Activated CD8-positive, alpha-beta memory T cell treated with anti-CD3 and anti-CD28 coated beads for 4 hours (primary cell): Measurements from ENCODE around the gene C2orf80.
"Not testable (repeated sequence)": the region's sequence is repeated elsewhere in the genome, so short reads cannot be mapped to it uniquely, and the experiment has no call there.

ENCODE experiments used
- DNase-seq, 2 donors: peaks; one replicate each; pipeline ENCODE4 v3.0.0-alpha.2; 2020; ENCODE audit warnings: low read depth in 2 of 2

The C2orf80 gene

GRCh38 chr2:208179028-208179609 is 10.7 kb downstream of the C2orf80 start:
- no peak for DNase-seq

GRCh38 chr2:208175840-208176153 is 14.0 kb downstream of the C2orf80 start:
- no peak for DNase-seq

- DNase-seq = peak; percentile 17 to 23
Observed at GRCh38 chr2:208175069-208175839, 14.6 kb downstream of the C2orf80 start.

- DNase-seq = no peak
Observed at GRCh38 chr2:208174144-208174543, 15.7 kb downstream of the C2orf80 start.

- no peak for DNase-seq
Observed at GRCh38 chr2:208172125-208172524, 17.7 kb downstream of the C2orf80 start.

GRCh38 chr2:208164951-208165755 is 24.7 kb downstream of the C2orf80 start:
- DNase-seq = no peak

- no peak for DNase-seq
Observed at GRCh38 chr2:208163489-208163888, 26.3 kb downstream of the C2orf80 start, which contains the start of gene CRYGA. TSS of gene CRYGA (minus strand) at chr2:208163589. CDS start at chr2:208163556, 33 bp downstream.

- DNase-seq = no peak
Observed at GRCh38 chr2:208156439-208156838, 33.4 kb downstream of the C2orf80 start.

- no peak for DNase-seq
Observed at GRCh38 chr2:208153156-208153555, 36.7 kb downstream of the C2orf80 start.

- no peak for DNase-seq
Observed at GRCh38 chr2:208150956-208151355, 38.9 kb downstream of the C2orf80 start.

- DNase-seq = no peak
Observed at GRCh38 chr2:208150094-208150493, 39.7 kb downstream of the C2orf80 start.

- no peak for DNase-seq
Observed at GRCh38 chr2:208148803-208149202, 41.0 kb downstream of the C2orf80 start.

GRCh38 chr2:208147759-208148158 is 42.1 kb downstream of the C2orf80 start:
- no peak for DNase-seq

GRCh38 chr2:208147008-208147407 is 42.8 kb downstream of the C2orf80 start:
- DNase-seq = no peak

- no peak for DNase-seq
Observed at GRCh38 chr2:208146006-208146405, 43.8 kb downstream of the C2orf80 start, which contains the start of gene CRYGB. TSS of gene CRYGB (minus strand) at chr2:208146158. CDS start at chr2:208146120, 38 bp downstream.

GRCh38 chr2:208142925-208143799 is 46.7 kb downstream of the C2orf80 start:
- no peak for DNase-seq

GRCh38 chr2:208142240-208142924 is 47.4 kb downstream of the C2orf80 start:
- no peak for DNase-seq

GRCh38 chr2:208139447-208139846 is 50.4 kb downstream of the C2orf80 start:
- DNase-seq = no peak

GRCh38 chr2:208138334-208138733 is 51.5 kb downstream of the C2orf80 start:
- DNase-seq = not testable (repeated sequence)

- DNase-seq = no peak
Observed at GRCh38 chr2:208136716-208137094, 53.1 kb downstream of the C2orf80 start.
